ENCODE data around the gene TMEM119.

TMEM119 gene

GRCh38 chr12:108589840-108590229 lies 8.0 kb downstream of the TMEM119 start:
- no peak overlapping the region for H3K27ac ChIP-seq
- no peak for TF ChIP-seq CTCF (conservative IDR thresholded peaks at IDR 0.05)
- TF ChIP-seq ZFX (IDR thresholded peaks at IDR 0.05): no peak

GRCh38 chr12:108589028-108589839 lies 8.7 kb downstream of the TMEM119 start:
- no peak for TF ChIP-seq ZFX (IDR thresholded peaks at IDR 0.05)
- TF ChIP-seq CTCF (conservative IDR thresholded peaks at IDR 0.05): no peak

GRCh38 chr12:108587826-108588225 lies 10.1 kb downstream of the TMEM119 start:
- TF ChIP-seq CTCF (conservative IDR thresholded peaks at IDR 0.05) (no peak), ZFX (IDR thresholded peaks at IDR 0.05) (no peak)
- H3K27ac ChIP-seq: no peak overlapping the region

More at GRCh38 chr12:108589028-108589839, 8.7 kb downstream of the TMEM119 start:
- no peak overlapping the region for H3K27ac ChIP-seq

GRCh38 chr12:108586306-108586705 lies 11.6 kb downstream of the TMEM119 start:
- no peak overlapping the region for H3K27ac ChIP-seq
- TF ChIP-seq CTCF (conservative IDR thresholded peaks at IDR 0.05): no peak
- no peak for TF ChIP-seq ZFX (IDR thresholded peaks at IDR 0.05)

- TF ChIP-seq CTCF (conservative IDR thresholded peaks at IDR 0.05): no peak
- TF ChIP-seq ZFX (IDR thresholded peaks at IDR 0.05): no peak
- H3K27ac ChIP-seq: no peak overlapping the region
These were observed 12.0 kb downstream of the TMEM119 start for GRCh38 chr12:108585864-108586263.

GRCh38 chr12:108584456-108585065 lies 13.3 kb downstream of the TMEM119 start:
- no peak overlapping the region for H3K27ac ChIP-seq
- TF ChIP-seq ZFX (IDR thresholded peaks at IDR 0.05) (no peak), CTCF (conservative IDR thresholded peaks at IDR 0.05) (no peak)

- no peak overlapping the region for H3K27ac ChIP-seq
- no peak for TF ChIP-seq ZFX (IDR thresholded peaks at IDR 0.05)
- TF ChIP-seq CTCF (conservative IDR thresholded peaks at IDR 0.05): no peak
These were observed 13.9 kb downstream of the TMEM119 start for GRCh38 chr12:108583991-108584390.
